Lower leg skin (tissue), 4 donors: ENCODE measurements around the gene SLC28A3. TPM values are rescaled to one million over a fixed set of nuclear protein-coding genes. Genes with fewer than 3 reads are reported as not detected.

ENCODE experiments used
- DNase-seq, 2 donors: peaks; one replicate each; pipeline ENCODE4 v3.0.0-alpha.2; 2019; ENCODE audit warnings: low spot score in 2 of 2
- H3K4me3 ChIP-seq: fragments of 200-600 bp; sonication (generic); 2 replicates; pipeline ENCODE4 v1.5.1; 2017; ENCODE audit warnings: mild to moderate bottlenecking, low read depth; ENCODE audit not compliant: poor library complexity, severe bottlenecking
- POLR2A ChIP-seq, 2 donors: fragments of 450-650 bp; IDR thresholded peaks; one replicate each; pipeline ENCODE4 v1.6.1; 2016 to 2017; ENCODE audit warnings: antibody characterized with exemption in 2 of 2, mild to moderate bottlenecking in 1 of 2, moderate library complexity in 1 of 2
- WGBS, 2 donors: methylation state at CpG; one replicate each; pipeline ENCODE4 v1.1.5; 2018; 5-methylcytosine and 5-hydroxymethylcytosine counted together
- intact Hi-C: fragments of 100-400 bp; cut with DNase I; formaldehyde crosslinking; loops from one replicate; pipeline ENCODE4 v1.15.0; 2023; ENCODE audit warnings: low total_unique reads
- total RNA-seq, 4 donors: library from RNA; depleted of rRNA; stranded (reverse); fragments of >200 nt; gene quantifications; one replicate each; pipeline ENCODE4 v1.1.0, GENCODE V29; 2016
- TF ChIP-seq, protein P1 (sequence below), 3 donors: fragments of 450-650 bp; IDR thresholded peaks; one replicate each; pipeline ENCODE4 v1.5.1; 2016; ENCODE audit warnings: antibody characterized with exemption in 3 of 3, mild to moderate bottlenecking in 3 of 3, moderate library complexity in 2 of 3

SLC28A3 gene
- total RNA-seq, 4 donors from 2014 or later: 9.5 to 19.0 (median 13.6) TPM

GRCh38 chr9:84338792-84339191 is 1.8 kb downstream of the SLC28A3 start:
- no peak overlapping the region for H3K4me3 ChIP-seq
- intact Hi-C loops: no loop called here
- no peak for DNase-seq
- no peak for TF ChIP-seq POLR2A (IDR thresholded peaks at IDR 0.05)
- TF ChIP-seq, protein P1, sequence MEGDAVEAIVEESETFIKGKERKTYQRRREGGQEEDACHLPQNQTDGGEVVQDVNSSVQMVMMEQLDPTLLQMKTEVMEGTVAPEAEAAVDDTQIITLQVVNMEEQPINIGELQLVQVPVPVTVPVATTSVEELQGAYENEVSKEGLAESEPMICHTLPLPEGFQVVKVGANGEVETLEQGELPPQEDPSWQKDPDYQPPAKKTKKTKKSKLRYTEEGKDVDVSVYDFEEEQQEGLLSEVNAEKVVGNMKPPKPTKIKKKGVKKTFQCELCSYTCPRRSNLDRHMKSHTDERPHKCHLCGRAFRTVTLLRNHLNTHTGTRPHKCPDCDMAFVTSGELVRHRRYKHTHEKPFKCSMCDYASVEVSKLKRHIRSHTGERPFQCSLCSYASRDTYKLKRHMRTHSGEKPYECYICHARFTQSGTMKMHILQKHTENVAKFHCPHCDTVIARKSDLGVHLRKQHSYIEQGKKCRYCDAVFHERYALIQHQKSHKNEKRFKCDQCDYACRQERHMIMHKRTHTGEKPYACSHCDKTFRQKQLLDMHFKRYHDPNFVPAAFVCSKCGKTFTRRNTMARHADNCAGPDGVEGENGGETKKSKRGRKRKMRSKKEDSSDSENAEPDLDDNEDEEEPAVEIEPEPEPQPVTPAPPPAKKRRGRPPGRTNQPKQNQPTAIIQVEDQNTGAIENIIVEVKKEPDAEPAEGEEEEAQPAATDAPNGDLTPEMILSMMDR (IDR thresholded peaks at IDR 0.05): no peak
- WGBS, 2 donors: 81 to 91% methylated on average over 4 of the region's 4 CpGs

- intact Hi-C loops: no loop called here
- DNase-seq: no peak
- TF ChIP-seq POLR2A (IDR thresholded peaks at IDR 0.05): no peak
- TF ChIP-seq, protein P1 (IDR thresholded peaks at IDR 0.05): no peak
- 93 to 95% methylated on average over 8 of the region's 8 CpGs for WGBS, 2 donors
- no peak overlapping the region for H3K4me3 ChIP-seq
These were observed 3.3 kb downstream of the SLC28A3 start for GRCh38 chr9:84337252-84337651.

GRCh38 chr9:84331119-84331809 is 9.3 kb downstream of the SLC28A3 start:
- intact Hi-C loops: no loop called here
- WGBS, 2 donors: 73 to 76% methylated on average over 5 of the region's 5 CpGs
- no peak overlapping the region for H3K4me3 ChIP-seq
- TF ChIP-seq, protein P1 (IDR thresholded peaks at IDR 0.05): no peak
- TF ChIP-seq POLR2A (IDR thresholded peaks at IDR 0.05): no peak
- DNase-seq: no peak

DNA sequence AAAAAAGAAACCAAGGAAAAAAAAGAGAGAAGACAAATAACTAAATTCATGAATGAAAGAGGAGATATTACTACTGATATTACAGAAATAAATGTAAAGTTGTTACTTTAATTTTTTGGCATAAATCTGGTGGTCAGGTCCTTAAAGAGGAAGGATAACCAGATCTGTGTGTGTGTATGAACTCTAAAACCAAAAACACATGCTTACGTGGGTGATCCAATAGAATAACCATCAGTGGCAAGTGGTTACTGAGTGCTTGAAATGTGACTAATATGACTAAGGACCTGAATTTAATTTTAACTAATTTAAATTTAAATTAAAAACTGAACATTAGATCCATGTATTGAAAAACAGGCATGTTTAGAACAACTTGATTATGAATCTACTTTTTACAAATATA is 10.3 kb downstream of the SLC28A3 start:
- intact Hi-C loops: no loop called here
- WGBS, 2 donors: 80 to 82% methylated on average over 1 of the region's 1 CpG
- no peak for DNase-seq
- H3K4me3 ChIP-seq: no peak overlapping the region
- TF ChIP-seq, protein P1 (IDR thresholded peaks at IDR 0.05): no peak
- no peak for TF ChIP-seq POLR2A (IDR thresholded peaks at IDR 0.05)

DNA sequence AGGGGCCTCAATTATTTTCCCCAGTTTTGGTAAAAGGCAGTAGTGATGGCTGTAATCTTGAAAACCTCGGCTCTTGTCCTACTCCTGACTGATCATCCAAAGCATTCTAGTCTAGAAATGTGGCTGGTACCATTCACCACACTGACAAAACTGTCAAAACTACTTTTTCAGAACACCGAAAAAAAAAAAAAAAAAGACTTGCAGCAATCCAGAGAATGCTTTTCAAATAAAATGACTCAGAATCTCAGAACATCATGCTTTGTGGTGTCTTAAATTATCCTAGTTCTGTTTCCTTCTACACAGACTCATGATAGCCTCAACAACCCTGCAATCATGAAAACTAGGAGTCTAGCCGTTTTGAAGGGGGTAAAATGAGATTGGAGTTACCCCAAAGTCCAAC is 13.4 kb downstream of the SLC28A3 start:
- TF ChIP-seq POLR2A (IDR thresholded peaks at IDR 0.05): no peak
- TF ChIP-seq, protein P1 (IDR thresholded peaks at IDR 0.05): no peak
- H3K4me3 ChIP-seq: no peak overlapping the region
- WGBS, 2 donors: 87 to 92% methylated on average over 3 of the region's 3 CpGs
- intact Hi-C loops: no loop called here
- no peak for DNase-seq
